ENCODE data around the gene PTCRA. TPM values are rescaled to one million over a fixed set of nuclear protein-coding genes. Genes with fewer than 3 reads are reported as not detected.

Gene PTCRA
- total RNA-seq, 1 experiment from 2014 or later: not detected

- BruUV-seq (replicated peaks): no TSS peak
- intact Hi-C loops (cut with micrococcal nuclease): no loop called here
- CTCF ChIA-PET: no interaction called here
- no peaks in the 10 kb centered on the region for H3K9me3 ChIP-seq (ENCODE audit: low read length)
- no peaks in the 10 kb centered on the region; the same call in 1 of the 2 replicates for H3K36me3 ChIP-seq (ENCODE audit: low read depth, low read length)
- no peaks in the 10 kb centered on the region for H4K20me1 ChIP-seq (ENCODE audit: low read length)
- H3K9me2 ChIP-seq (replicated peaks; ENCODE audit: low read length): no peaks in the 10 kb centered on the region
- no peaks in the 10 kb centered on the region for H3F3A ChIP-seq (ENCODE audit: low read length, unreplicated experiment)
- no peak overlapping the region for H2AFZ ChIP-seq (ENCODE audit: low read length)
- TF ChIP-seq, protein P1, sequence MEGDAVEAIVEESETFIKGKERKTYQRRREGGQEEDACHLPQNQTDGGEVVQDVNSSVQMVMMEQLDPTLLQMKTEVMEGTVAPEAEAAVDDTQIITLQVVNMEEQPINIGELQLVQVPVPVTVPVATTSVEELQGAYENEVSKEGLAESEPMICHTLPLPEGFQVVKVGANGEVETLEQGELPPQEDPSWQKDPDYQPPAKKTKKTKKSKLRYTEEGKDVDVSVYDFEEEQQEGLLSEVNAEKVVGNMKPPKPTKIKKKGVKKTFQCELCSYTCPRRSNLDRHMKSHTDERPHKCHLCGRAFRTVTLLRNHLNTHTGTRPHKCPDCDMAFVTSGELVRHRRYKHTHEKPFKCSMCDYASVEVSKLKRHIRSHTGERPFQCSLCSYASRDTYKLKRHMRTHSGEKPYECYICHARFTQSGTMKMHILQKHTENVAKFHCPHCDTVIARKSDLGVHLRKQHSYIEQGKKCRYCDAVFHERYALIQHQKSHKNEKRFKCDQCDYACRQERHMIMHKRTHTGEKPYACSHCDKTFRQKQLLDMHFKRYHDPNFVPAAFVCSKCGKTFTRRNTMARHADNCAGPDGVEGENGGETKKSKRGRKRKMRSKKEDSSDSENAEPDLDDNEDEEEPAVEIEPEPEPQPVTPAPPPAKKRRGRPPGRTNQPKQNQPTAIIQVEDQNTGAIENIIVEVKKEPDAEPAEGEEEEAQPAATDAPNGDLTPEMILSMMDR (conservative IDR thresholded peaks at IDR 0.05; ENCODE audit: low read depth, low read length): no peak
- TF ChIP-seq EZH2phosphoT487 (IDR thresholded peaks at IDR 0.05; ENCODE audit: borderline replicate concordance, low read length) (no peak), EZH2 (IDR thresholded peaks at IDR 0.05; ENCODE audit: low read length, unreplicated experiment) (no peak)
- H3K27me3 ChIP-seq (ENCODE audit: low read length): no peaks in the 10 kb centered on the region
- no peak overlapping the region for H3K4me3 ChIP-seq (ENCODE audit: low read length)
- H3K4me1 ChIP-seq (ENCODE audit: insufficient read depth, low read length): peaks cover 7% of the 10 kb centered on the region; the same call in 1 of the 2 replicates
- ATAC-seq: no peak
- H3K79me2 ChIP-seq (ENCODE audit: low read length): no peaks in the 10 kb centered on the region
- POLR2A ChIA-PET (ENCODE audit: unreplicated experiment): no interaction called here
- no peak overlapping the region for H3K9ac ChIP-seq (ENCODE audit: low read length)
- DNase-seq: no peak
- no peak overlapping the region for H3K27ac ChIP-seq (ENCODE audit: low read length)
- H3K4me2 ChIP-seq (ENCODE audit: low read length): no peak overlapping the region
These were observed 51.4 kb downstream of the PTCRA start for GRCh38 chr6:42967228-42967627.

- H3K36me3 ChIP-seq (ENCODE audit: low read depth, low read length): no peaks in the 10 kb centered on the region; the same call in 1 of the 2 replicates
- POLR2A ChIA-PET (ENCODE audit: unreplicated experiment): no interaction called here
These were observed 52.4 kb downstream of the PTCRA start for GRCh38 chr6:42968126-42968701.

DNA sequence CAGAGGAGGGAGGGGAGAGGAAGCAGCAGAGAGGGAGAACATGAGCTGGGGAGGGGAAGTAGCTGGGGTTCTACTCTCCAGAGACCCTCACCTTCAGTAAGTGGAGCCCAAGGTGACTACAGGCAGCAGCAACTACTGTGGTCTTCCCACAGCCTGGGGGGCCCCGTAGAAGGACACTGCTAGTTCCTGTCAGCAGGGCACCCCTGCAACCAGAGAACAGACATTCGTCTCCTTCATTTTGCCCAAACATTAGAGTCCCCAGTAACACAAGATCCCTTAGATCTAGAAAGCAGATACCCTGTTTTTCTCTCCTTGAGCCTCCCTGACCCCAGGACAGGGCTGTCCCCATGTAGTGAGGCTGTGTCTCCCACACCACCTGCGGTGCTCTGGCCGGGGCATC is 52.9 kb downstream of the PTCRA start:
- H3K4me3 ChIP-seq (ENCODE audit: low read length): no peak overlapping the region
- POLR2A ChIA-PET (ENCODE audit: unreplicated experiment): no interaction called here
- peaks cover 7% of the 10 kb centered on the region; the same call in 1 of the 2 replicates for H3K4me1 ChIP-seq (ENCODE audit: insufficient read depth, low read length)
- no peaks in the 10 kb centered on the region for H3K9me2 ChIP-seq (replicated peaks; ENCODE audit: low read length)
- H3K27me3 ChIP-seq (ENCODE audit: low read length): no peaks in the 10 kb centered on the region
- H3K79me2 ChIP-seq (ENCODE audit: low read length): no peaks in the 10 kb centered on the region
- CTCF ChIA-PET: no interaction called here
- no peaks in the 10 kb centered on the region for H3K9me3 ChIP-seq (ENCODE audit: low read length)
- DNase-seq (no peak), ATAC-seq (no peak)
- no peak for TF ChIP-seq EZH2 (IDR thresholded peaks at IDR 0.05; ENCODE audit: low read length, unreplicated experiment)
- no peak for TF ChIP-seq EZH2phosphoT487 (IDR thresholded peaks at IDR 0.05; ENCODE audit: borderline replicate concordance, low read length)
- TF ChIP-seq, protein P1 (conservative IDR thresholded peaks at IDR 0.05; ENCODE audit: low read depth, low read length): no peak
- intact Hi-C loops (cut with micrococcal nuclease): no loop called here
- H3K4me2 ChIP-seq (ENCODE audit: low read length): no peak overlapping the region
- BruUV-seq (replicated peaks): no TSS peak
- H3K36me3 ChIP-seq (ENCODE audit: low read depth, low read length): no peaks in the 10 kb centered on the region; the same call in 1 of the 2 replicates
- H3K9ac ChIP-seq (ENCODE audit: low read length): no peak overlapping the region
- H2AFZ ChIP-seq (ENCODE audit: low read length): no peak overlapping the region
- no peak overlapping the region for H3K27ac ChIP-seq (ENCODE audit: low read length)
- no peaks in the 10 kb centered on the region for H4K20me1 ChIP-seq (ENCODE audit: low read length)
- H3F3A ChIP-seq (ENCODE audit: low read length, unreplicated experiment): no peaks in the 10 kb centered on the region

More at GRCh38 chr6:42968126-42968701, 52.4 kb downstream of the PTCRA start:
- no TSS peak for BruUV-seq (replicated peaks)
- TF ChIP-seq EZH2phosphoT487 (IDR thresholded peaks at IDR 0.05; ENCODE audit: borderline replicate concordance, low read length) (no peak), EZH2 (IDR thresholded peaks at IDR 0.05; ENCODE audit: low read length, unreplicated experiment) (no peak)
- TF ChIP-seq, protein P1 (conservative IDR thresholded peaks at IDR 0.05; ENCODE audit: low read depth, low read length): no peak
- CTCF ChIA-PET: no interaction called here
- intact Hi-C loops (cut with micrococcal nuclease): no loop called here
- Histone ChIP-seq H3K9me2 (replicated peaks; ENCODE audit: low read length) (no peaks in the 10 kb centered on the region), H3K27me3 (ENCODE audit: low read length) (no peaks in the 10 kb centered on the region), H4K20me1 (ENCODE audit: low read length) (no peaks in the 10 kb centered on the region), H3K4me2 (ENCODE audit: low read length) (no peak overlapping the region), H3F3A (ENCODE audit: low read length, unreplicated experiment) (no peaks in the 10 kb centered on the region), H3K4me3 (ENCODE audit: low read length) (no peak overlapping the region), H2AFZ (ENCODE audit: low read length) (no peak overlapping the region), H3K27ac (ENCODE audit: low read length) (no peak overlapping the region), H3K4me1 (ENCODE audit: insufficient read depth, low read length) (peaks cover 7% of the 10 kb centered on the region; the same call in 1 of the 2 replicates), H3K79me2 (ENCODE audit: low read length) (no peaks in the 10 kb centered on the region), H3K9me3 (ENCODE audit: low read length) (no peaks in the 10 kb centered on the region), H3K9ac (ENCODE audit: low read length) (no peak overlapping the region)
- ATAC-seq: no peak
- no peak for DNase-seq

All from PC-3 (cell line).